WTC11 (cell line): Measurements from ENCODE around the gene KRR1. TPM values are rescaled to one million over a fixed set of nuclear protein-coding genes. Genes with fewer than 3 reads are reported as not detected.

Experiments used
- ATAC-seq: fragments of 200-7000 bp; cut with Tn5 transposase; 2 replicates; pipeline ENCODE4 v1.10.0; 2021; ENCODE audit warnings: mild to moderate bottlenecking, moderate library complexity
- Bru-seq: library from RNA; stranded (reverse); fragments of 400-500 nt; gene quantifications from one replicate; lab custom pipeline; 2021; lab: Mats Ljungman, UMichigan
- CTCF ChIA-PET: fragments of 300-600 bp; sonication (Branson Sonifier 250); formaldehyde crosslinking; loops from one replicate; lab custom pipeline; 2021; ENCODE audit warnings: antibody characterized with exemption; lab: Charles Lee
- POLR2A ChIA-PET: fragments of 350-600 bp; sonication (Branson Sonifier 250); formaldehyde crosslinking; loops from one replicate; lab custom pipeline; 2021; ENCODE audit warnings: antibody characterized with exemption; lab: Charles Lee
- DNase-seq: peaks from one replicate; pipeline ENCODE4 v3.0.0; 2021; ENCODE audit warnings: low spot score
- H3K27ac Mint-ChIP-seq: 2 replicates; pipeline ENCODE4 v1.8.0; 2021; ENCODE audit warnings: mixed read lengths
- H3K27me3 Mint-ChIP-seq: 2 replicates; pipeline ENCODE4 v1.8.0; 2021; ENCODE audit warnings: low read depth, mild to moderate bottlenecking, moderate library complexity, mixed read lengths
- H3K36me3 Mint-ChIP-seq: 2 replicates; pipeline ENCODE4 v1.8.0; 2021; ENCODE audit warnings: mixed read lengths
- H3K4me1 Mint-ChIP-seq: 2 replicates; pipeline ENCODE4 v1.8.0; 2022; ENCODE audit warnings: mixed read lengths
- H3K4me3 Mint-ChIP-seq: 2 replicates; pipeline ENCODE4 v1.8.0; 2021; ENCODE audit warnings: mild to moderate bottlenecking, moderate library complexity, mixed read lengths
- H3K9me3 Mint-ChIP-seq: 2 replicates; pipeline ENCODE4 v1.8.0; 2021; ENCODE audit warnings: mixed read lengths
- ATF1 ChIP-seq: sonication (generic); formaldehyde crosslinking; IDR thresholded peaks from 2 replicates; pipeline ENCODE4 v1.8.1; 2023; ENCODE audit warnings: mild to moderate bottlenecking, moderate library complexity, missing genetic modification reagents
- CREM ChIP-seq: sonication (generic); formaldehyde crosslinking; IDR thresholded peaks from 2 replicates; pipeline ENCODE4 v1.8.1; 2022; ENCODE audit warnings: mild to moderate bottlenecking, missing genetic modification reagents, moderate library complexity
- ETV6 ChIP-seq: sonication (generic); formaldehyde crosslinking; IDR thresholded peaks from 2 replicates; pipeline ENCODE4 v1.8.1; 2022; ENCODE audit warnings: mild to moderate bottlenecking, missing genetic modification reagents
- FOXK1 ChIP-seq: sonication (generic); formaldehyde crosslinking; IDR thresholded peaks from 2 replicates; pipeline ENCODE4 v1.8.0; 2022; ENCODE audit warnings: mild to moderate bottlenecking, moderate library complexity, missing genetic modification reagents
- GABPB1 ChIP-seq: sonication (generic); formaldehyde crosslinking; IDR thresholded peaks from 2 replicates; pipeline ENCODE4 v1.8.1; 2023; ENCODE audit warnings: mild to moderate bottlenecking, missing genetic modification reagents
- HMGXB4 ChIP-seq: sonication (generic); formaldehyde crosslinking; IDR thresholded peaks from 2 replicates; pipeline ENCODE4 v1.8.1; 2023; ENCODE audit warnings: mild to moderate bottlenecking, moderate library complexity, missing genetic modification reagents
- MAX ChIP-seq: sonication (generic); formaldehyde crosslinking; IDR thresholded peaks from 2 replicates; pipeline ENCODE4 v1.8.0; 2022; ENCODE audit warnings: mild to moderate bottlenecking, missing genetic modification reagents
- NFYB ChIP-seq: sonication (generic); formaldehyde crosslinking; conservative IDR thresholded peaks from 2 replicates; pipeline ENCODE4 v1.8.0; 2022; ENCODE audit warnings: low read depth, missing genetic modification reagents
- NR2C2 ChIP-seq: sonication (generic); formaldehyde crosslinking; IDR thresholded peaks from 2 replicates; pipeline ENCODE4 v1.8.0; 2022; ENCODE audit warnings: mild to moderate bottlenecking, missing genetic modification reagents
- SP1 ChIP-seq: sonication (generic); formaldehyde crosslinking; conservative IDR thresholded peaks from 2 replicates; pipeline ENCODE4 v1.8.1; 2022; ENCODE audit warnings: missing genetic modification reagents
- ZNF219 ChIP-seq: sonication (generic); formaldehyde crosslinking; IDR thresholded peaks from 2 replicates; pipeline ENCODE4 v1.8.0; 2023; ENCODE audit warnings: missing genetic modification reagents, mild to moderate bottlenecking, borderline replicate concordance
- ZNF423 ChIP-seq: fragments of 250-450 bp; sonication (Bioruptor Pico); IDR thresholded peaks from 2 replicates; pipeline ENCODE4 v2.1.2; 2022; ENCODE audit warnings: mild to moderate bottlenecking, moderate library complexity
- long read RNA-seq, 3 experiments: library from RNA in 1 of 3; library from capped mRNA in 1 of 3; library from polyadenylated mRNA in 1 of 3; unstranded in 2 of 3; stranded (forward) in 1 of 3; transcript quantifications; one replicate each; pipeline ENCODE4 v2.0.0, GENCODE V29; 2021
- total RNA-seq: library from RNA; stranded (reverse); gene quantifications from 3 replicates; pipeline ENCODE4 v1.2.3, GENCODE V29; 2021
- TF ChIP-seq, protein P1 (sequence below): sonication (generic); formaldehyde crosslinking; IDR thresholded peaks from 2 replicates; pipeline ENCODE4 v1.8.0; 2023; ENCODE audit warnings: mild to moderate bottlenecking, missing genetic modification reagents
- TF ChIP-seq, protein P2 (sequence below): sonication (generic); formaldehyde crosslinking; IDR thresholded peaks from 2 replicates; pipeline ENCODE4 v1.8.0; 2022; ENCODE audit warnings: missing genetic modification reagents
- TF ChIP-seq, protein P3 (sequence below): sonication (generic); formaldehyde crosslinking; IDR thresholded peaks from 2 replicates; pipeline ENCODE4 v1.8.0; 2023; ENCODE audit warnings: missing genetic modification reagents

KRR1 gene
- 54.4 to 59.6 TPM (median 54.8 TPM) in 3 replicates for total RNA-seq
- Bru-seq, nascent RNA = percentile 97 among the genes with signal in this experiment
- long read RNA-seq, experiment 1, full-length matches to known transcripts = 78 of 120 reads
- long read RNA-seq, experiment 1, partial matches to known transcripts = 11 of 120 reads
- long read RNA-seq, experiment 1, other reads (novel, unspliced or antisense) = 31 of 120 reads
- long read RNA-seq, experiment 2, full-length matches to known transcripts = 18 of 57 reads
- long read RNA-seq, experiment 2, partial matches to known transcripts = 8 of 57 reads
- long read RNA-seq, experiment 2, other reads (novel, unspliced or antisense) = 31 of 57 reads
- long read RNA-seq, experiment 3, full-length matches to known transcripts = 157 of 184 reads
- long read RNA-seq, experiment 3, partial matches to known transcripts = 7 of 184 reads
- long read RNA-seq, experiment 3, other reads (novel, unspliced or antisense) = 20 of 184 reads

GRCh38 chr12:75511116-75512048 is at the start of gene KRR1:
KRR1 (minus strand) TSS chr12:75511609; CDS start chr12:75511597, 12 bp downstream.
- H3K36me3 Mint-ChIP-seq = peaks cover 5% of the 10 kb centered on the region
- H3K4me3 Mint-ChIP-seq = peak within 1 kb of the TSS; percentile 99
- TF ChIP-seq MAX (CRISPR knock-in tag) (peak; percentile 63), GABPB1 (CRISPR knock-in tag) (peak; percentile 74), CREM (CRISPR knock-in tag) (peak; percentile 82), NR2C2 (peak; percentile 80), ETV6 (peak; percentile 86), NFYB (CRISPR knock-in tag) (peak; percentile 77), ZNF219 (CRISPR knock-in tag) (no peak), SP1 (peak; percentile 66), ATF1 (no peak), FOXK1 (CRISPR knock-in tag) (peak; percentile 66; the same call in 1 of the 2 replicates)
- TF ChIP-seq, protein P1, sequence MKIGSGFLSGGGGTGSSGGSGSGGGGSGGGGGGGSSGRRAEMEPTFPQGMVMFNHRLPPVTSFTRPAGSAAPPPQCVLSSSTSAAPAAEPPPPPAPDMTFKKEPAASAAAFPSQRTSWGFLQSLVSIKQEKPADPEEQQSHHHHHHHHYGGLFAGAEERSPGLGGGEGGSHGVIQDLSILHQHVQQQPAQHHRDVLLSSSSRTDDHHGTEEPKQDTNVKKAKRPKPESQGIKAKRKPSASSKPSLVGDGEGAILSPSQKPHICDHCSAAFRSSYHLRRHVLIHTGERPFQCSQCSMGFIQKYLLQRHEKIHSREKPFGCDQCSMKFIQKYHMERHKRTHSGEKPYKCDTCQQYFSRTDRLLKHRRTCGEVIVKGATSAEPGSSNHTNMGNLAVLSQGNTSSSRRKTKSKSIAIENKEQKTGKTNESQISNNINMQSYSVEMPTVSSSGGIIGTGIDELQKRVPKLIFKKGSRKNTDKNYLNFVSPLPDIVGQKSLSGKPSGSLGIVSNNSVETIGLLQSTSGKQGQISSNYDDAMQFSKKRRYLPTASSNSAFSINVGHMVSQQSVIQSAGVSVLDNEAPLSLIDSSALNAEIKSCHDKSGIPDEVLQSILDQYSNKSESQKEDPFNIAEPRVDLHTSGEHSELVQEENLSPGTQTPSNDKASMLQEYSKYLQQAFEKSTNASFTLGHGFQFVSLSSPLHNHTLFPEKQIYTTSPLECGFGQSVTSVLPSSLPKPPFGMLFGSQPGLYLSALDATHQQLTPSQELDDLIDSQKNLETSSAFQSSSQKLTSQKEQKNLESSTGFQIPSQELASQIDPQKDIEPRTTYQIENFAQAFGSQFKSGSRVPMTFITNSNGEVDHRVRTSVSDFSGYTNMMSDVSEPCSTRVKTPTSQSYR (CRISPR knock-in tag) = no peak
- TF ChIP-seq, protein P2, sequence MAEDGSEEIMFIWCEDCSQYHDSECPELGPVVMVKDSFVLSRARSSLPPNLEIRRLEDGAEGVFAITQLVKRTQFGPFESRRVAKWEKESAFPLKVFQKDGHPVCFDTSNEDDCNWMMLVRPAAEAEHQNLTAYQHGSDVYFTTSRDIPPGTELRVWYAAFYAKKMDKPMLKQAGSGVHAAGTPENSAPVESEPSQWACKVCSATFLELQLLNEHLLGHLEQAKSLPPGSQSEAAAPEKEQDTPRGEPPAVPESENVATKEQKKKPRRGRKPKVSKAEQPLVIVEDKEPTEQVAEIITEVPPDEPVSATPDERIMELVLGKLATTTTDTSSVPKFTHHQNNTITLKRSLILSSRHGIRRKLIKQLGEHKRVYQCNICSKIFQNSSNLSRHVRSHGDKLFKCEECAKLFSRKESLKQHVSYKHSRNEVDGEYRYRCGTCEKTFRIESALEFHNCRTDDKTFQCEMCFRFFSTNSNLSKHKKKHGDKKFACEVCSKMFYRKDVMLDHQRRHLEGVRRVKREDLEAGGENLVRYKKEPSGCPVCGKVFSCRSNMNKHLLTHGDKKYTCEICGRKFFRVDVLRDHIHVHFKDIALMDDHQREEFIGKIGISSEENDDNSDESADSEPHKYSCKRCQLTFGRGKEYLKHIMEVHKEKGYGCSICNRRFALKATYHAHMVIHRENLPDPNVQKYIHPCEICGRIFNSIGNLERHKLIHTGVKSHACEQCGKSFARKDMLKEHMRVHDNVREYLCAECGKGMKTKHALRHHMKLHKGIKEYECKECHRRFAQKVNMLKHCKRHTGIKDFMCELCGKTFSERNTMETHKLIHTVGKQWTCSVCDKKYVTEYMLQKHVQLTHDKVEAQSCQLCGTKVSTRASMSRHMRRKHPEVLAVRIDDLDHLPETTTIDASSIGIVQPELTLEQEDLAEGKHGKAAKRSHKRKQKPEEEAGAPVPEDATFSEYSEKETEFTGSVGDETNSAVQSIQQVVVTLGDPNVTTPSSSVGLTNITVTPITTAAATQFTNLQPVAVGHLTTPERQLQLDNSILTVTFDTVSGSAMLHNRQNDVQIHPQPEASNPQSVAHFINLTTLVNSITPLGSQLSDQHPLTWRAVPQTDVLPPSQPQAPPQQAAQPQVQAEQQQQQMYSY (CRISPR knock-in tag) = no peak
- DNase-seq = peak; percentile 88
- POLR2A ChIA-PET = interaction anchor here (0.8 kb wide), 1 partner anchor 520 kb away, joined by 4 read pairs; no protein-coding TSS in a partner anchor
- CTCF ChIA-PET = interaction anchor here (0.9 to 1.6 kb wide), 4 partner anchors 15 to 147 kb away, joined by 3 to 8 read pairs (median 6); partner anchors contain the start of gene GLIPR1L2
- H3K4me1 Mint-ChIP-seq = peaks cover 13% of the 10 kb centered on the region
- ATAC-seq = peak; percentile 100
- H3K9me3 Mint-ChIP-seq = no peaks in the 10 kb centered on the region
- H3K27me3 Mint-ChIP-seq = no peaks in the 10 kb centered on the region
- H3K27ac Mint-ChIP-seq = peak within 1 kb of the TSS; percentile 96

DNA sequence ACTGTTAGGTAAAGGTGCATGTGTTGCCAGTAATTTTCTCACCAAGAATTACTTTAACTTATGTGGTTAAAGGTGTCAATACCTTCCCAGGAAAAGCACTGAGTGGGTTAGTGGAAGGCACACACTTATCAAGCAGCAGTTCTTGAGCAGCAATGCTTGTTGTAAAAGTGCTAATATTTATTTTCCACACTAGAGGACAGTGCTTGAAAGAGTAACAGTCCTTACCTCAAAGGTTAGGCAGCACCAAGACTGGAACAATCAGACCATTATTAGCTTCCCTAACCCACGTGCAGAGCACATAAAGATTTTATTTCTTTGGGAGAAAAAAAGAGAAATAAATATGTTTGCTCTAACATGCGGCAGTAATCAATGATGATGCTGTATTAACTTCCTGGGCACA is 48.8 kb upstream of the KRR1 start:
- DNase-seq (no peak), ATAC-seq (peak; percentile 32; the same call in 1 of the 2 replicates)
- H3K36me3 Mint-ChIP-seq = peaks cover 7% of the 10 kb centered on the region
- H3K4me3 Mint-ChIP-seq = no peak overlapping the region
- H3K27me3 Mint-ChIP-seq = no peaks in the 10 kb centered on the region
- TF ChIP-seq HMGXB4 (CRISPR knock-in tag) (no peak), ZNF423 (CRISPR knock-in tag) (no peak)
- TF ChIP-seq, protein P3, sequence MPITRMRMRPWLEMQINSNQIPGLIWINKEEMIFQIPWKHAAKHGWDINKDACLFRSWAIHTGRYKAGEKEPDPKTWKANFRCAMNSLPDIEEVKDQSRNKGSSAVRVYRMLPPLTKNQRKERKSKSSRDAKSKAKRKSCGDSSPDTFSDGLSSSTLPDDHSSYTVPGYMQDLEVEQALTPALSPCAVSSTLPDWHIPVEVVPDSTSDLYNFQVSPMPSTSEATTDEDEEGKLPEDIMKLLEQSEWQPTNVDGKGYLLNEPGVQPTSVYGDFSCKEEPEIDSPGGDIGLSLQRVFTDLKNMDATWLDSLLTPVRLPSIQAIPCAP (CRISPR knock-in tag) = no peak
- TF ChIP-seq, all 79 proteins: peak for 0
- Mint-ChIP-seq H3K9me3 (peaks cover 10% of the 10 kb centered on the region), H3K4me1 (peaks cover 4% of the 10 kb centered on the region; the same call in 1 of the 2 replicates), H3K27ac (no peak overlapping the region)
- POLR2A ChIA-PET = no interaction called here
- CTCF ChIA-PET = interaction anchor here (0.5 kb wide), 1 partner anchor 473 kb away, joined by 3 read pairs; no protein-coding TSS in a partner anchor
